H1 (cell line): ENCODE results near the gene PPBP. TPM values are rescaled to one million over a fixed set of nuclear protein-coding genes. Genes with fewer than 3 reads are reported as not detected.
A peak's percentile ranks its signal among the peaks of the same experiment; 100 is the strongest.

Source experiments
- CHD7 ChIP-seq: fragments of 300-600 bp; sonication (generic); IDR thresholded peaks from 2 replicates; pipeline ENCODE4 v1.7.1; 2012; ENCODE audit warnings: low read length, moderate library complexity, mild to moderate bottlenecking, inconsistent platforms; ENCODE audit not compliant: insufficient replicate concordance
- SP4 ChIP-seq: IDR thresholded peaks from 2 replicates; pipeline ENCODE4 v1.6.1; 2012; ENCODE audit warnings: low read length, inconsistent platforms
- USF2 ChIP-seq: IDR thresholded peaks from 2 replicates; pipeline ENCODE4 v1.6.1; 2011; ENCODE audit warnings: low read length, improper control_type of control experiment
- polyA plus RNA-seq, 7 experiments: library from polyadenylated mRNA; depleted of rRNA in 3 of 7; stranded (reverse) in 5 of 7; unstranded in 2 of 7; fragments of >200 nt in 5 of 7; fragments of 200-250 nt in 2 of 7; gene quantifications; 1 replicate in 5 of 7; 2 replicates in 1 of 7; 4 replicates in 1 of 7; pipeline versions ENCODE4 v1.2.1 to v1.2.3, GENCODE V29; 2011 to 2013; ENCODE audit warnings: missing spikeins in 2 of 7, mixed read lengths in 2 of 7
- total RNA-seq: library from RNA; stranded (reverse); fragmentation: NEBNext Ultra II Directional; extraction: Animal tissue kit (Norgen Biotek cat#: 25700); gene quantifications from 2 replicates; pipeline ENCODE4 v1.2.1, GENCODE V29; 2021

The PPBP gene
- total and polyA plus RNA-seq, 2 of the 8 experiments (the other 6 are each of a cell fraction or from before 2014, with no cell fraction given) = 0.18 to 0.43 TPM

GRCh38 chr4:73998040-73999011, 10.3 kb upstream of the PPBP start, which contains the start of gene CXCL5 (continued):
- no peak for TF ChIP-seq CHD7
- TF ChIP-seq SP4 = 0 out of 2 replicates have a peak, but pooled peaks have one; percentile 23
- TF ChIP-seq USF2 = no peak
